GM23338 (cell line): ENCODE results near the gene TTC23. TPM values are rescaled to one million over a fixed set of nuclear protein-coding genes. Genes with fewer than 3 reads are reported as not detected.

ENCODE experiments used
- ATAC-seq: fragments of 200-7000 bp; cut with Tn5 transposase; 3 replicates; pipeline ENCODE4 v1.9.1; 2020
- DNase-seq: peaks from one replicate; pipeline ENCODE4 v3.0.0-alpha.2; 2015; ENCODE audit warnings: low spot score
- H2AFZ ChIP-seq: fragments of 200-600 bp; sonication (generic); 2 replicates; pipeline ENCODE4 v1.8.0; 2016; ENCODE audit warnings: antibody characterized with exemption, mild to moderate bottlenecking, moderate library complexity
- H3F3A ChIP-seq: fragments of 200-600 bp; sonication (generic); replicated peaks from 2 replicates; pipeline ENCODE4 v1.8.0; 2017; ENCODE audit warnings: antibody characterized with exemption, mixed run types, low read depth
- H3K27ac ChIP-seq: fragments of 200-600 bp; sonication (generic); 2 replicates; pipeline ENCODE4 v1.6.1; 2016; ENCODE audit warnings: low read depth
- H3K27me3 ChIP-seq: fragments of 200-600 bp; sonication (generic); 2 replicates; pipeline ENCODE4 v1.8.0; 2016; ENCODE audit warnings: mild to moderate bottlenecking, mixed run types, moderate library complexity; ENCODE audit not compliant: insufficient read depth
- H3K36me3 ChIP-seq: fragments of 200-600 bp; sonication (generic); 2 replicates; pipeline ENCODE4 v1.8.0; 2016; ENCODE audit warnings: mild to moderate bottlenecking; ENCODE audit not compliant: insufficient read depth
- H3K4me1 ChIP-seq: fragments of 200-600 bp; sonication (generic); 2 replicates; pipeline ENCODE4 v1.8.0; 2016; ENCODE audit warnings: mild to moderate bottlenecking, moderate library complexity; ENCODE audit not compliant: insufficient read depth
- H3K4me2 ChIP-seq: fragments of 200-600 bp; sonication (generic); 2 replicates; pipeline ENCODE4 v1.7.1; 2017; ENCODE audit warnings: mixed run types
- H3K4me3 ChIP-seq: fragments of 200-600 bp; sonication (generic); 2 replicates; pipeline ENCODE4 v1.6.1; 2016; ENCODE audit warnings: mixed run types
- H3K79me2 ChIP-seq: fragments of 200-600 bp; sonication (generic); replicated peaks from 2 replicates; pipeline ENCODE4 v1.8.0; 2017; ENCODE audit warnings: mild to moderate bottlenecking; ENCODE audit not compliant: insufficient read depth
- H3K9me2 ChIP-seq: fragments of 200-600 bp; sonication (generic); 2 replicates; pipeline ENCODE4 v1.8.0; 2017; ENCODE audit not compliant: insufficient read depth
- H4K20me1 ChIP-seq: fragments of 200-600 bp; sonication (generic); replicated peaks from 2 replicates; pipeline ENCODE4 v1.8.0; 2017; ENCODE audit warnings: mild to moderate bottlenecking; ENCODE audit not compliant: insufficient read depth
- H3K27ac Mint-ChIP-seq: 2 replicates; pipeline ENCODE4 v1.8.0; 2020; ENCODE audit warnings: inconsistent platforms, mild to moderate bottlenecking, moderate library complexity, mixed read lengths
- H3K27me3 Mint-ChIP-seq: 3 replicates; pipeline ENCODE4 v1.8.0; 2022; ENCODE audit warnings: low read depth, mild to moderate bottlenecking, moderate library complexity, mixed read lengths, inconsistent platforms; ENCODE audit not compliant: insufficient read depth, poor library complexity
- H3K36me3 Mint-ChIP-seq: 3 replicates; pipeline ENCODE4 v1.8.0; 2021; ENCODE audit warnings: low read depth, mild to moderate bottlenecking, inconsistent platforms, moderate library complexity, mixed read lengths
- H3K4me1 Mint-ChIP-seq: 3 replicates; pipeline ENCODE4 v1.8.0; 2020; ENCODE audit warnings: mild to moderate bottlenecking, inconsistent platforms, mixed read lengths
- H3K4me3 Mint-ChIP-seq: 3 replicates; pipeline ENCODE4 v1.8.0; 2021; ENCODE audit warnings: moderate library complexity, mild to moderate bottlenecking, inconsistent platforms, mixed read lengths
- H3K9me3 Mint-ChIP-seq: 3 replicates; pipeline ENCODE4 v1.8.0; 2020; ENCODE audit warnings: moderate library complexity, mild to moderate bottlenecking, inconsistent platforms, mixed read lengths
- CREB1 ChIP-seq: fragments of 250-450 bp; sonication (Bioruptor Pico); IDR thresholded peaks from 2 replicates; pipeline ENCODE4 v1.5.0; 2020; ENCODE audit warnings: low read depth, mild to moderate bottlenecking, moderate library complexity
- CTCF ChIP-seq, 2 experiments: fragments of 200-600 bp in 1 of 2; sonication (generic) in 1 of 2; conservative IDR thresholded peaks; 2 replicates each; pipeline versions ENCODE4 v1.5.1 to v1.6.1; 2016 to 2017; ENCODE audit warnings: antibody characterized with exemption in 2 of 2, low read depth in 2 of 2, mild to moderate bottlenecking in 2 of 2, moderate library complexity in 1 of 2
- EZH2 ChIP-seq: fragments of 200-600 bp; sonication (generic); IDR thresholded peaks from one replicate; pipeline ENCODE4 v1.8.0; 2017; ENCODE audit warnings: antibody characterized with exemption, mild to moderate bottlenecking, low read depth; ENCODE audit not compliant: unreplicated experiment
- EZH2phosphoT487 ChIP-seq: fragments of 200-600 bp; sonication (generic); IDR thresholded peaks from one replicate; pipeline ENCODE4 v1.8.1; 2018; ENCODE audit warnings: antibody characterized with exemption; ENCODE audit not compliant: unreplicated experiment
- JUNB ChIP-seq: IDR thresholded peaks from one replicate; pipeline ENCODE4 v1.6.1; 2016; ENCODE audit warnings: antibody characterized with exemption; ENCODE audit not compliant: unreplicated experiment
- NANOG ChIP-seq: IDR thresholded peaks from 2 replicates; pipeline ENCODE4 v1.6.1; 2016; ENCODE audit warnings: antibody characterized with exemption, borderline replicate concordance
- POLR2AphosphoS5 ChIP-seq: IDR thresholded peaks from 2 replicates; pipeline ENCODE4 v1.6.1; 2016; ENCODE audit warnings: antibody characterized with exemption, low read depth
- STAT1 ChIP-seq: IDR thresholded peaks from one replicate; pipeline ENCODE4 v1.6.1; 2016; ENCODE audit warnings: antibody characterized with exemption; ENCODE audit not compliant: unreplicated experiment
- ZNF114 ChIP-seq: fragments of 250-450 bp; sonication (Bioruptor Pico); IDR thresholded peaks from 2 replicates; pipeline ENCODE4 v1.5.0; 2020; ENCODE audit warnings: mild to moderate bottlenecking, moderate library complexity
- ZNF331 ChIP-seq: fragments of 250-450 bp; sonication (Bioruptor Pico); IDR thresholded peaks from 2 replicates; pipeline ENCODE4 v1.5.0; 2020; ENCODE audit warnings: low read depth, mild to moderate bottlenecking, moderate library complexity
- polyA plus RNA-seq: library from polyadenylated mRNA; unstranded; fragments of >200 nt; fragmentation: Nextera tagmentation; extraction: Ambion mirVana; gene quantifications from 2 replicates; pipeline ENCODE4 v1.2.1, GENCODE V29; 2016
- total RNA-seq: library from RNA; depleted of rRNA; stranded (reverse); fragments of >200 nt; shearing (Covaris generic); gene quantifications from 2 replicates; pipeline ENCODE4 v1.2.3, GENCODE V29; 2014
- TF ChIP-seq, protein P1 (sequence below): IDR thresholded peaks from 2 replicates; pipeline ENCODE4 v1.6.1; 2016; ENCODE audit warnings: antibody characterized with exemption
- TF ChIP-seq, protein P2 (sequence below): fragments of 250-450 bp; sonication (Bioruptor Pico); IDR thresholded peaks from 2 replicates; pipeline ENCODE4 v1.5.0; 2020; ENCODE audit warnings: mild to moderate bottlenecking, moderate library complexity

The TTC23 gene
- total and polyA plus RNA-seq, 2 experiments from 2014 or later, result 6.3 to 25.2 TPM

DNA sequence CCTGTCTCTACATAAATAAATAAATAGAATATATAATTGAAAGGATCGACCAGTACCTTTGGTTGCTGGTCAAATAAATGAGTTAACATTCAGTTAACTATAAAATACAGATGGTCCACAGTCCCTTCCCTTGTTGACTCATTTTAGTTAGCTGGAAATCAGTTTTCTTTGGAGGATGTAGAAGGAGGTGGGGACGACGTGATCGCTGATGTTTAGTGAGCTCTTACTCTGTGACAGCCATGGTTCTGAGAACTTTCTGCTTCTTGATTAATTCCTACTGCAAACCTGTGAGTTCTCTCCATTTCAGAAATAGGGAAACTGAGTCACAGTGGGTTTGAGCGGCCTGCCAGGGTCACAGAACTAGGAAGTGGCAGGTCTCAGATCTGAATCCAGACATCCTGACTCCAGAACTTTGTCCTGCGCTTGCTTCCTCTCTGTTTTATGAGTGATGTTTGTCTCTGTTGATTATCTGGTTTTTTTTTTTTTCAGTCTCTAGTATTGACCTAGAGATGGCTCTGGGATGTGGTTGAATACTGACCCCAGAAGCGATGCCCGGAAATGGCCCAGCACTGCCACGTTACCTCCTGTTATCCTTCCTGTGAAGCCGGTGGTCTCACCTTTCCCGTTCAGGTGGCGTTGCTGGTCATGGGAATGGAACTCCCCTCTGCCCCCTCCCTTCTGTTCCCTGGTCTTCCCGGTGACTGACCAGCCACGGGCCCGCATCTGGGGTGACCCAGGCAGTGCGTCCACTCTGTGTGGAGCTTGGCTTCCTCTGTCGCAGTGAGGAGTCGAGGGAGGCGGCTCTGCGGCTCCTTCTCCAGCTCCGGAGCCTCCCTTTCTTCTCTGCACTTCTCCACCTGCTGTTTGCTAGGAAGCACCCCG lies 126.3 kb downstream of the TTC23 start (continued):
- TF ChIP-seq EZH2, result no peak
- TF ChIP-seq STAT1, result no peak
- TF ChIP-seq CREB1 (CRISPR knock-in tag), result no peak
- TF ChIP-seq CTCF (conservative IDR thresholded peaks at IDR 0.05; ENCODE audit: low read depth in 2 of 2), result no peak
- no peak for TF ChIP-seq EZH2phosphoT487
- TF ChIP-seq, protein P1, sequence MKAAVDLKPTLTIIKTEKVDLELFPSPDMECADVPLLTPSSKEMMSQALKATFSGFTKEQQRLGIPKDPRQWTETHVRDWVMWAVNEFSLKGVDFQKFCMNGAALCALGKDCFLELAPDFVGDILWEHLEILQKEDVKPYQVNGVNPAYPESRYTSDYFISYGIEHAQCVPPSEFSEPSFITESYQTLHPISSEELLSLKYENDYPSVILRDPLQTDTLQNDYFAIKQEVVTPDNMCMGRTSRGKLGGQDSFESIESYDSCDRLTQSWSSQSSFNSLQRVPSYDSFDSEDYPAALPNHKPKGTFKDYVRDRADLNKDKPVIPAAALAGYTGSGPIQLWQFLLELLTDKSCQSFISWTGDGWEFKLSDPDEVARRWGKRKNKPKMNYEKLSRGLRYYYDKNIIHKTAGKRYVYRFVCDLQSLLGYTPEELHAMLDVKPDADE, result no peak
- TF ChIP-seq POLR2AphosphoS5, result no peak
- TF ChIP-seq ZNF114 (CRISPR knock-in tag), result no peak

- no peak overlapping the region for H3K4me3 ChIP-seq
- H3F3A ChIP-seq, result no peaks in the 10 kb centered on the region
- H2AFZ ChIP-seq, result no peak overlapping the region
- H3K27me3 ChIP-seq, result no peaks in the 10 kb centered on the region
- no peak overlapping the region for H3K4me3 Mint-ChIP-seq
- peaks cover 30% of the 10 kb centered on the region for H3K4me1 Mint-ChIP-seq
- H3K27me3 Mint-ChIP-seq, result peaks cover 2% of the 10 kb centered on the region
- H3K36me3 ChIP-seq, result no peaks in the 10 kb centered on the region
- no peaks in the 10 kb centered on the region for H4K20me1 ChIP-seq
- no peak overlapping the region for H3K4me2 ChIP-seq
- DNase-seq, result no peak
- H3K27ac Mint-ChIP-seq, result no peak overlapping the region
- H3K4me1 ChIP-seq, result no peaks in the 10 kb centered on the region
- H3K79me2 ChIP-seq, result no peaks in the 10 kb centered on the region
- H3K9me2 ChIP-seq, result no peaks in the 10 kb centered on the region
- no peaks in the 10 kb centered on the region; the same call in 2 of the 3 replicates for H3K9me3 Mint-ChIP-seq
- H3K36me3 Mint-ChIP-seq, result no peaks in the 10 kb centered on the region
- H3K27ac ChIP-seq, result no peak overlapping the region
- no peak for ATAC-seq
- TF ChIP-seq EZH2phosphoT487, result no peak
- TF ChIP-seq CREB1 (CRISPR knock-in tag), result no peak
- TF ChIP-seq, protein P2, sequence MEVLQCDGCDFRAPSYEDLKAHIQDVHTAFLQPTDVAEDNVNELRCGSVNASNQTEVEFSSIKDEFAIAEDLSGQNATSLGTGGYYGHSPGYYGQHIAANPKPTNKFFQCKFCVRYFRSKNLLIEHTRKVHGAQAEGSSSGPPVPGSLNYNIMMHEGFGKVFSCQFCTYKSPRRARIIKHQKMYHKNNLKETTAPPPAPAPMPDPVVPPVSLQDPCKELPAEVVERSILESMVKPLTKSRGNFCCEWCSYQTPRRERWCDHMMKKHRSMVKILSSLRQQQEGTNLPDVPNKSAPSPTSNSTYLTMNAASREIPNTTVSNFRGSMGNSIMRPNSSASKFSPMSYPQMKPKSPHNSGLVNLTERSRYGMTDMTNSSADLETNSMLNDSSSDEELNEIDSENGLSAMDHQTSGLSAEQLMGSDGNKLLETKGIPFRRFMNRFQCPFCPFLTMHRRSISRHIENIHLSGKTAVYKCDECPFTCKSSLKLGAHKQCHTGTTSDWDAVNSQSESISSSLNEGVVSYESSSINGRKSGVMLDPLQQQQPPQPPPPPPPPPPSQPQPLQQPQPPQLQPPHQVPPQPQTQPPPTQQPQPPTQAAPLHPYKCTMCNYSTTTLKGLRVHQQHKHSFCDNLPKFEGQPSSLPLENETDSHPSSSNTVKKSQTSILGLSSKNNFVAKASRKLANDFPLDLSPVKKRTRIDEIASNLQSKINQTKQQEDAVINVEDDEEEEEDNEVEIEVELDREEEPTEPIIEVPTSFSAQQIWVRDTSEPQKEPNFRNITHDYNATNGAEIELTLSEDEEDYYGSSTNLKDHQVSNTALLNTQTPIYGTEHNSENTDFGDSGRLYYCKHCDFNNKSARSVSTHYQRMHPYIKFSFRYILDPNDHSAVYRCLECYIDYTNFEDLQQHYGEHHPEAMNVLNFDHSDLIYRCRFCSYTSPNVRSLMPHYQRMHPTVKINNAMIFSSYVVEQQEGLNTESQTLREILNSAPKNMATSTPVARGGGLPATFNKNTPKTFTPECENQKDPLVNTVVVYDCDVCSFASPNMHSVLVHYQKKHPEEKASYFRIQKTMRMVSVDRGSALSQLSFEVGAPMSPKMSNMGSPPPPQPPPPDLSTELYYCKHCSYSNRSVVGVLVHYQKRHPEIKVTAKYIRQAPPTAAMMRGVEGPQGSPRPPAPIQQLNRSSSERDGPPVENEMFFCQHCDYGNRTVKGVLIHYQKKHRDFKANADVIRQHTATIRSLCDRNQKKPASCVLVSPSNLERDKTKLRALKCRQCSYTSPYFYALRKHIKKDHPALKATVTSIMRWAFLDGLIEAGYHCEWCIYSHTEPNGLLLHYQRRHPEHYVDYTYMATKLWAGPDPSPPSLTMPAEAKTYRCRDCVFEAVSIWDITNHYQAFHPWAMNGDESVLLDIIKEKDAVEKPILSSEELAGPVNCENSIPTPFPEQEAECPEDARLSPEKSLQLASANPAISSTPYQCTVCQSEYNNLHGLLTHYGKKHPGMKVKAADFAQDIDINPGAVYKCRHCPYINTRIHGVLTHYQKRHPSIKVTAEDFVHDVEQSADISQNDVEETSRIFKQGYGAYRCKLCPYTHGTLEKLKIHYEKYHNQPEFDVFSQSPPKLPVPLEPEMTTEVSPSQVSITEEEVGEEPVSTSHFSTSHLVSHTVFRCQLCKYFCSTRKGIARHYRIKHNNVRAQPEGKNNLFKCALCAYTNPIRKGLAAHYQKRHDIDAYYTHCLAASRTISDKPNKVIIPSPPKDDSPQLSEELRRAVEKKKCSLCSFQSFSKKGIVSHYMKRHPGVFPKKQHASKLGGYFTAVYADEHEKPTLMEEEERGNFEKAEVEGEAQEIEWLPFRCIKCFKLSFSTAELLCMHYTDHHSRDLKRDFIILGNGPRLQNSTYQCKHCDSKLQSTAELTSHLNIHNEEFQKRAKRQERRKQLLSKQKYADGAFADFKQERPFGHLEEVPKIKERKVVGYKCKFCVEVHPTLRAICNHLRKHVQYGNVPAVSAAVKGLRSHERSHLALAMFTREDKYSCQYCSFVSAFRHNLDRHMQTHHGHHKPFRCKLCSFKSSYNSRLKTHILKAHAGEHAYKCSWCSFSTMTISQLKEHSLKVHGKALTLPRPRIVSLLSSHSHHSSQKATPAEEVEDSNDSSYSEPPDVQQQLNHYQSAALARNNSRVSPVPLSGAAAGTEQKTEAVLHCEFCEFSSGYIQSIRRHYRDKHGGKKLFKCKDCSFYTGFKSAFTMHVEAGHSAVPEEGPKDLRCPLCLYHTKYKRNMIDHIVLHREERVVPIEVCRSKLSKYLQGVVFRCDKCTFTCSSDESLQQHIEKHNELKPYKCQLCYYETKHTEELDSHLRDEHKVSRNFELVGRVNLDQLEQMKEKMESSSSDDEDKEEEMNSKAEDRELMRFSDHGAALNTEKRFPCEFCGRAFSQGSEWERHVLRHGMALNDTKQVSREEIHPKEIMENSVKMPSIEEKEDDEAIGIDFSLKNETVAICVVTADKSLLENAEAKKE (CRISPR knock-in tag), result no peak
- TF ChIP-seq ZNF331 (CRISPR knock-in tag), result no peak
- TF ChIP-seq EZH2, result no peak
- no peak for TF ChIP-seq JUNB
- TF ChIP-seq POLR2AphosphoS5, result no peak
- TF ChIP-seq NANOG, result no peak
- TF ChIP-seq ZNF114 (CRISPR knock-in tag), result no peak
Observed at GRCh38 chr15:99121691-99122410, 127.5 kb downstream of the TTC23 start.
